Measurements from ENCODE around the gene FSCN2.
A peak's percentile ranks its signal among the peaks of the same experiment; 100 is the strongest.

The FSCN2 gene

GRCh38 chr17:81576621-81577277, 48.6 kb downstream of the FSCN2 start:
- TF ChIP-seq CTCF (IDR thresholded peaks at IDR 0.05; ENCODE audit: low read length, missing control alignments) = peak; percentile 10
- no peak overlapping the region for H3K4me3 ChIP-seq (replicated peaks; ENCODE audit: low read depth, low read length)
- peak; percentile 86 for DNase-seq (ENCODE audit: low read depth)

DNA sequence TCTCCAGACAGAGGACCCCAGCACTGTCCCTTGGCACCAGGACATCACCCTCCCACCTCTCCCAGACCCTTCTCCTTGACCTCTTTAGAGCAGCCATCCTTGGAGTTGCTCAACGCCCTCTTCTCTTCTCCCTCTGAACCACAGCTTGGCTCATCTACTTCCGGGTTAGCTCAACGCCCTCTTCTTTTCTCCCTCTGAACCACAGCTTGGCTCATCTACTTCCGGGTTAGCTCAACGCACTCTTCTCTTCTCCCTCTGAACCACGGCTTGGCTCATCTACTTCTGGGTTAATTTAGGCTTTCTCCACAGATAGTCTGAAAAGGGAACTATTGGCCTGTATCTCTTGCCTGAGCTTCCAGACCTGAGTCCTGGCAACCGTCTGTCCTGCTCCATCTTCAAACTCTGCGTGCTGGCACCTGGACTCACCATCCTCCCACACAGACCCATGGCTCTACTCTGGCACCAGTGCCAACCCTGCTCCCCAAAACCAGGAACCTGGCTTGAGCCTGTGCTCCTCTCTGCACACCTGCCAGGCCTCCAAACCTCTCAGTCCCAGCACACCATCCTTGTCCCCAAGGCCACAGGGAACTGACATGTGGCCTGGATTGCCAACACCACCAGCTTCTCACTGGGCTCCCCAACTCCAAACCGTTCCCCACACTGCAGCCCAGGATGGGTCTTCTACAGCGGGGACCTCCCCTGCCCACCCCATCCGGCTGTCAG, 49.3 kb downstream of the FSCN2 start:
- H3K4me3 ChIP-seq (replicated peaks; ENCODE audit: low read depth, low read length) = no peak overlapping the region
- no peak for TF ChIP-seq CTCF (IDR thresholded peaks at IDR 0.05; ENCODE audit: low read length, missing control alignments)
- DNase-seq (ENCODE audit: low read depth) = peak; percentile 42

DNA sequence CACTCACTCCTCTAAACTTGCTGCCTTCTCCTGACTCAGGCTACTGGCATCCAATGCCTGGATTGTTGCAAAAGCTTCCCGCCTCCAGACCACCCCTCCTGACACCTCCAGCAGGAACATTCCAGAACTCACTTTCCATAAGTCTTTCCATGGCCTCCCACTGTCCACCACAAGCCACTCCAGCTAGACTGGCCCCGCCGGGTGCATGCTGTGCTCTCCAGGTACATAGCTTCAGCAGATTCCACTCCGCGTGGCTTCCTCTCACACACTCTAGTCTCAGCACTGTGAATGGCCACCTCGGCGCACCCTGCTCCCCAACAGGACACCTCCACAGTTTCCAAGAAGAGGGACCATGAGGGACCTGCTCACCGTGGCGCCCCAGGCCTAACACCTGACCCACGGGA, 49.9 kb downstream of the FSCN2 start:
- no peak for TF ChIP-seq CTCF (IDR thresholded peaks at IDR 0.05; ENCODE audit: low read length, missing control alignments)
- H3K4me3 ChIP-seq (replicated peaks; ENCODE audit: low read depth, low read length) = no peak overlapping the region
- DNase-seq (ENCODE audit: low read depth) = peak; percentile 57

GRCh38 chr17:81578561-81579225, 50.5 kb downstream of the FSCN2 start:
- H3K4me3 ChIP-seq (replicated peaks; ENCODE audit: low read depth, low read length) = no peak overlapping the region
- no peak for TF ChIP-seq CTCF (IDR thresholded peaks at IDR 0.05; ENCODE audit: low read length, missing control alignments)
- no peak for DNase-seq (ENCODE audit: low read depth)

DNA sequence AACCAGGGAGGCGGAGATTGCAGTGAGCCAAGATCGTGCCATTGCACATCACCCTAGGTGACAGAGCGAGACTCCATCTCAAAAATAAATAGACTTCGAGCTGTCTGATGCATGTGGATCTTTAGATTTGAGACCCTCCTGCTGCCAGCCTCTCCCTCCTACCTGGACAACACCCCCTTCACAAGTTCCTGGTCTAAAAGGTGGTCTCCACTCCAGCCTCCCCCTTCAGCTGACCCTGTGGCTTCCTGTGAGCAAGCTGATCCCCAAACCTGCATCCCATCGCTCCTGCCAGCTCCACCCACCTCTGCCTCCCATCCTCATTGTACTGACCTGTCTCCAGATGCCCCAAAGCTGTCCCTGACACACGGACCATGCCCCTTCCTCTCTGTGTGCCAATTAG, 51.1 kb downstream of the FSCN2 start:
- TF ChIP-seq CTCF (IDR thresholded peaks at IDR 0.05; ENCODE audit: low read length, missing control alignments) = no peak
- DNase-seq (ENCODE audit: low read depth) = no peak
- no peak overlapping the region for H3K4me3 ChIP-seq (replicated peaks; ENCODE audit: low read depth, low read length)

GRCh38 chr17:81579821-81580321, 51.7 kb downstream of the FSCN2 start:
- no peak overlapping the region for H3K4me3 ChIP-seq (replicated peaks; ENCODE audit: low read depth, low read length)
- no peak for TF ChIP-seq CTCF (IDR thresholded peaks at IDR 0.05; ENCODE audit: low read length, missing control alignments)
- DNase-seq (ENCODE audit: low read depth) = peak; percentile 69

Measured in fibroblast of pulmonary artery (primary cell).